SK-N-SH treated with all-trans-retinoic acid at 6 μM for 48 hours (cell line): ENCODE measurements around the gene ADGRE3.

Experiments
- ATAC-seq: fragments of 200-7000 bp; cut with Tn5 transposase; 3 replicates; pipeline ENCODE4 v1.9.1; 2020; ENCODE audit warnings: mild to moderate bottlenecking, moderate library complexity
- ARNTL ChIP-seq: fragments of 450-650 bp; formaldehyde crosslinking; IDR thresholded peaks from 2 replicates; pipeline ENCODE4 v1.5.0; 2020; ENCODE audit warnings: low read depth, mild to moderate bottlenecking, moderate library complexity, borderline replicate concordance
- BACH2 ChIP-seq: fragments of 250-450 bp; sonication (Bioruptor Pico); IDR thresholded peaks from 2 replicates; pipeline ENCODE4 v1.9.0; 2021; ENCODE audit warnings: mild to moderate bottlenecking, borderline replicate concordance
- CREB5 ChIP-seq: fragments of 250-450 bp; sonication (Bioruptor Pico); IDR thresholded peaks from 2 replicates; pipeline ENCODE4 v1.5.1; 2020; ENCODE audit warnings: low read depth, mild to moderate bottlenecking, moderate library complexity
- CSRNP3 ChIP-seq: fragments of 250-450 bp; sonication (Bioruptor Pico); IDR thresholded peaks from 2 replicates; pipeline ENCODE4 v1.5.1; 2021; ENCODE audit warnings: mild to moderate bottlenecking, moderate library complexity
- ISL1 ChIP-seq: fragments of 250-450 bp; sonication (Bioruptor Pico); IDR thresholded peaks from 2 replicates; pipeline ENCODE4 v2.1.2; 2022; ENCODE audit warnings: mild to moderate bottlenecking, moderate library complexity
- OSR1 ChIP-seq: fragments of 250-450 bp; sonication (Bioruptor Pico); IDR thresholded peaks from 2 replicates; pipeline ENCODE4 v1.8.0; 2022; ENCODE audit warnings: moderate library complexity, mild to moderate bottlenecking, inconsistent platforms
- PATZ1 ChIP-seq: fragments of 250-450 bp; sonication (Bioruptor Pico); IDR thresholded peaks from 2 replicates; pipeline ENCODE4 v1.8.0; 2020; ENCODE audit warnings: mild to moderate bottlenecking, moderate library complexity, borderline replicate concordance
- POU6F1 ChIP-seq: fragments of 250-450 bp; sonication (Bioruptor Pico); IDR thresholded peaks from 2 replicates; pipeline ENCODE4 v1.8.0; 2021; ENCODE audit warnings: low read depth, mild to moderate bottlenecking, moderate library complexity, borderline replicate concordance
- PPARA ChIP-seq: fragments of 250-450 bp; sonication (Bioruptor Pico); IDR thresholded peaks from 2 replicates; pipeline ENCODE4 v1.5.0; 2020; ENCODE audit warnings: mild to moderate bottlenecking, borderline replicate concordance
- RARB ChIP-seq: fragments of 250-450 bp; sonication (Bioruptor Pico); IDR thresholded peaks from 2 replicates; pipeline ENCODE4 v1.8.0; 2021; ENCODE audit warnings: mild to moderate bottlenecking, moderate library complexity
- SNAI2 ChIP-seq: fragments of 250-450 bp; sonication (Bioruptor Pico); IDR thresholded peaks from 2 replicates; pipeline ENCODE4 v1.5.0; 2020; ENCODE audit warnings: mild to moderate bottlenecking, moderate library complexity
- TCF4 ChIP-seq: fragments of 250-450 bp; sonication (Bioruptor Pico); IDR thresholded peaks from 2 replicates; pipeline ENCODE4 v1.8.0; 2021; ENCODE audit warnings: mild to moderate bottlenecking, moderate library complexity, borderline replicate concordance
- TOX ChIP-seq: fragments of 250-450 bp; sonication (Bioruptor Pico); IDR thresholded peaks from 2 replicates; pipeline ENCODE4 v1.8.0; 2021; ENCODE audit warnings: mild to moderate bottlenecking, moderate library complexity, borderline replicate concordance
- TSHZ2 ChIP-seq: fragments of 250-450 bp; sonication (Bioruptor Pico); IDR thresholded peaks from 2 replicates; pipeline ENCODE4 v1.5.0; 2020; ENCODE audit warnings: mild to moderate bottlenecking, moderate library complexity
- ZC3H10 ChIP-seq: fragments of 250-450 bp; sonication (Bioruptor Pico); IDR thresholded peaks from 2 replicates; pipeline ENCODE4 v1.5.1; 2021; ENCODE audit warnings: mild to moderate bottlenecking, moderate library complexity
- ZFP3 ChIP-seq: fragments of 250-450 bp; sonication (Bioruptor Pico); IDR thresholded peaks from 2 replicates; pipeline ENCODE4 v1.5.0; 2020; ENCODE audit warnings: mild to moderate bottlenecking, moderate library complexity
- ZFP30 ChIP-seq: fragments of 450-650 bp; formaldehyde crosslinking; IDR thresholded peaks from 2 replicates; pipeline ENCODE4 v1.5.0; 2022; ENCODE audit warnings: mild to moderate bottlenecking, moderate library complexity
- ZNF70 ChIP-seq: fragments of 450-650 bp; formaldehyde crosslinking; IDR thresholded peaks from 2 replicates; pipeline ENCODE4 v1.5.0; 2020; ENCODE audit warnings: mild to moderate bottlenecking, moderate library complexity
- ZNF8 ChIP-seq: fragments of 450-650 bp; formaldehyde crosslinking; IDR thresholded peaks from 2 replicates; pipeline ENCODE4 v1.5.0; 2020; ENCODE audit warnings: mild to moderate bottlenecking, moderate library complexity

The ADGRE3 gene

GRCh38 chr19:14661372-14661924 lies 13.2 kb downstream of the ADGRE3 start:
- no peak for ATAC-seq
- TF ChIP-seq TSHZ2 (CRISPR knock-in tag) (no peak), SNAI2 (CRISPR knock-in tag) (no peak), ARNTL (no peak), TOX (CRISPR knock-in tag) (no peak), CSRNP3 (CRISPR knock-in tag) (no peak), ZFP30 (CRISPR knock-in tag) (no peak), ISL1 (no peak), ZNF70 (no peak), ZNF8 (no peak), ZC3H10 (CRISPR knock-in tag) (no peak), PATZ1 (CRISPR knock-in tag) (no peak)

- no peak for ATAC-seq
- no peak for TF ChIP-seq TOX (CRISPR knock-in tag)
- TF ChIP-seq CREB5 (CRISPR knock-in tag) = no peak
- TF ChIP-seq RARB (CRISPR knock-in tag) = no peak
- TF ChIP-seq POU6F1 (CRISPR knock-in tag) = no peak
- TF ChIP-seq PPARA (CRISPR knock-in tag) = no peak
- no peak for TF ChIP-seq ZFP3 (CRISPR knock-in tag)
- no peak for TF ChIP-seq TCF4 (CRISPR knock-in tag)
- TF ChIP-seq, all 23 proteins: peak for 0
Measured at GRCh38 chr19:14659874-14660489, 14.7 kb downstream of the ADGRE3 start.

- ATAC-seq = no peak
- TF ChIP-seq ZC3H10 (CRISPR knock-in tag) = no peak
- no peak for TF ChIP-seq ARNTL
- TF ChIP-seq TCF4 (CRISPR knock-in tag) = no peak
- TF ChIP-seq CREB5 (CRISPR knock-in tag) = no peak
- TF ChIP-seq SNAI2 (CRISPR knock-in tag) = no peak
- no peak for TF ChIP-seq PPARA (CRISPR knock-in tag)
- TF ChIP-seq OSR1 (CRISPR knock-in tag) = no peak
- no peak for TF ChIP-seq PATZ1 (CRISPR knock-in tag)
- no peak for TF ChIP-seq ZNF70
- no peak for TF ChIP-seq TOX (CRISPR knock-in tag)
- TF ChIP-seq ZNF8 = no peak
- TF ChIP-seq BACH2 (CRISPR knock-in tag) = no peak
Measured at GRCh38 chr19:14655726-14656125, 18.9 kb downstream of the ADGRE3 start.
